ENCODE results near the gene MBD4.

DNA sequence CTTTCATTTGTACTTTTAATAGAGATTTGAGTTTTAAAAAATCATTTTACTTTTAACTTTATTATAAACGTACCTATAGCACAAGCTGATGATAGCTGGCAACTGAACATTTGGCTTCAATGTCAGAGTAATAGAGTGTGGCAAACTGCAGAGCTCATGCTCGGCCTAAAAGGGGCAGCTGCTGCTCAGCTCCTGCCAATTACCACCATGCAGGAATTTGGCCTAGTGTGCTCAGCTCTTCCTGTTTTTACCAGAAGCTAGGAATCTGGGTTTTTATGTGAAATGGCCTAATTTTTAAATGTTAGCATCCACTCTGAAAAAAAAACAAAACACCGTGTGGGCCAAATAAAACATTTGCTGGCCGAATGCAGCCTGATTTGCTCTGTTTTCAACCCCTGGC lies 2.0 kb upstream of the MBD4 start:
- TF ChIP-seq, protein P1, sequence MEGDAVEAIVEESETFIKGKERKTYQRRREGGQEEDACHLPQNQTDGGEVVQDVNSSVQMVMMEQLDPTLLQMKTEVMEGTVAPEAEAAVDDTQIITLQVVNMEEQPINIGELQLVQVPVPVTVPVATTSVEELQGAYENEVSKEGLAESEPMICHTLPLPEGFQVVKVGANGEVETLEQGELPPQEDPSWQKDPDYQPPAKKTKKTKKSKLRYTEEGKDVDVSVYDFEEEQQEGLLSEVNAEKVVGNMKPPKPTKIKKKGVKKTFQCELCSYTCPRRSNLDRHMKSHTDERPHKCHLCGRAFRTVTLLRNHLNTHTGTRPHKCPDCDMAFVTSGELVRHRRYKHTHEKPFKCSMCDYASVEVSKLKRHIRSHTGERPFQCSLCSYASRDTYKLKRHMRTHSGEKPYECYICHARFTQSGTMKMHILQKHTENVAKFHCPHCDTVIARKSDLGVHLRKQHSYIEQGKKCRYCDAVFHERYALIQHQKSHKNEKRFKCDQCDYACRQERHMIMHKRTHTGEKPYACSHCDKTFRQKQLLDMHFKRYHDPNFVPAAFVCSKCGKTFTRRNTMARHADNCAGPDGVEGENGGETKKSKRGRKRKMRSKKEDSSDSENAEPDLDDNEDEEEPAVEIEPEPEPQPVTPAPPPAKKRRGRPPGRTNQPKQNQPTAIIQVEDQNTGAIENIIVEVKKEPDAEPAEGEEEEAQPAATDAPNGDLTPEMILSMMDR (IDR thresholded peaks at IDR 0.05; ENCODE audit: low read length): no peak
- TF ChIP-seq EZH2 (IDR thresholded peaks at IDR 0.05; ENCODE audit: borderline replicate concordance, low read length): no peak
